Parathyroid adenoma (tissue), 2 donors: Measurements from ENCODE around the gene UNC119.

Experiments
- H2AFZ ChIP-seq: fragments of 300-600 bp; sonication (generic); one replicate; pipeline ENCODE4 v1.7.0; 2017; ENCODE audit warnings: antibody characterized with exemption, mild to moderate bottlenecking
- H3K27ac ChIP-seq: fragments of 300-600 bp; sonication (generic); one replicate; pipeline ENCODE4 v1.7.0; 2017
- H3K27me3 ChIP-seq: fragments of 300-600 bp; sonication (generic); one replicate; pipeline ENCODE4 v1.7.0; 2017; ENCODE audit warnings: low read length; ENCODE audit not compliant: control insufficient read depth, insufficient read depth
- H3K36me3 ChIP-seq: fragments of 300-600 bp; sonication (generic); one replicate; pipeline ENCODE4 v1.7.0; 2017; ENCODE audit warnings: low read length; ENCODE audit not compliant: control insufficient read depth, insufficient read depth
- H3K4me1 ChIP-seq: fragments of 300-600 bp; sonication (generic); one replicate; pipeline ENCODE4 v1.7.0; 2017; ENCODE audit warnings: control low read depth
- H3K4me2 ChIP-seq: fragments of 300-600 bp; sonication (generic); one replicate; pipeline ENCODE4 v1.7.0; 2017; ENCODE audit warnings: low read length
- H3K4me3 ChIP-seq: fragments of 300-600 bp; sonication (generic); one replicate; pipeline ENCODE4 v1.7.0; 2017; ENCODE audit warnings: low read depth, low read length
- H3K79me2 ChIP-seq: fragments of 300-600 bp; sonication (generic); one replicate; pipeline ENCODE4 v1.7.0; 2017; ENCODE audit warnings: control low read depth
- H3K9ac ChIP-seq: fragments of 300-600 bp; sonication (generic); one replicate; pipeline ENCODE4 v1.7.0; 2017; ENCODE audit warnings: mild to moderate bottlenecking
- H3K9me3 ChIP-seq: fragments of 300-600 bp; sonication (generic); one replicate; pipeline ENCODE4 v1.7.0; 2017; ENCODE audit warnings: low read length; ENCODE audit not compliant: control insufficient read depth
- CTCF ChIP-seq: fragments of 300-600 bp; sonication (generic); IDR thresholded peaks from one replicate; pipeline ENCODE4 v1.7.0; 2017; ENCODE audit warnings: antibody characterized with exemption, mild to moderate bottlenecking
- donor health status: primary hyperparathyroidism.

The UNC119 gene

GRCh38 chr17:28498652-28499363 is 53.6 kb downstream of the UNC119 start:
- no peak for TF ChIP-seq CTCF
- no peak overlapping the region for H3K9ac ChIP-seq
- no peaks in the 10 kb centered on the region for H3K9me3 ChIP-seq
- no peaks in the 10 kb centered on the region for H3K79me2 ChIP-seq
- no peaks in the 10 kb centered on the region for H3K36me3 ChIP-seq
- no peak overlapping the region for H3K4me3 ChIP-seq
- no peak overlapping the region for H3K27ac ChIP-seq
- no peak overlapping the region for H2AFZ ChIP-seq
- H3K4me2 ChIP-seq: no peak overlapping the region
- H3K4me1 ChIP-seq: no peaks in the 10 kb centered on the region
- H3K27me3 ChIP-seq: no peaks in the 10 kb centered on the region

DNA sequence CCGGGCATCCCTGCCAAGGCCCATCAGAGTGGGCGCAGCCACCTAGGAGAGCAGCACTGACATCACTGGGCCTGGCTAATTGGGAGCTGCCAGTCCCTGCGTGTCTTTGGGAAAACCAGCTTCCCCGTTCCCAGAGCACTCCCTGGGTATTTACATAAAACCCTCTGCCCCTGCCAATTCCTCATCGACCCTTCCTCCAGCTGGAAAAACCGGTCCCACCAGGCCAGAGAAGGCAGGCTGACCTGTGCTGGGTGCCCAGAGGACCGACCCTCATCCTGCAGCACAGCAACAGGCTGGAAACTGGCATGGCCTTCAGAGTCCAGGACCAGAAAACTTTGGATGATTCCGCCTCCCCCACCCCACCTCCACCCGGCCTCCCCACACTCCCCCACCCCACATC is 54.5 kb downstream of the UNC119 start:
- Histone ChIP-seq H2AFZ (no peak overlapping the region), H3K4me3 (no peak overlapping the region), H3K79me2 (no peaks in the 10 kb centered on the region), H3K4me1 (no peaks in the 10 kb centered on the region), H3K36me3 (no peaks in the 10 kb centered on the region), H3K9ac (no peak overlapping the region), H3K9me3 (no peaks in the 10 kb centered on the region), H3K27me3 (no peaks in the 10 kb centered on the region), H3K4me2 (no peak overlapping the region), H3K27ac (no peak overlapping the region)
- TF ChIP-seq CTCF: no peak
